ENCODE measurements around the gene RPTOR.
"Not testable (repeated sequence)": the region's sequence is repeated elsewhere in the genome, so short reads cannot be mapped to it uniquely, and the experiment has no call there.

Gene RPTOR

DNA sequence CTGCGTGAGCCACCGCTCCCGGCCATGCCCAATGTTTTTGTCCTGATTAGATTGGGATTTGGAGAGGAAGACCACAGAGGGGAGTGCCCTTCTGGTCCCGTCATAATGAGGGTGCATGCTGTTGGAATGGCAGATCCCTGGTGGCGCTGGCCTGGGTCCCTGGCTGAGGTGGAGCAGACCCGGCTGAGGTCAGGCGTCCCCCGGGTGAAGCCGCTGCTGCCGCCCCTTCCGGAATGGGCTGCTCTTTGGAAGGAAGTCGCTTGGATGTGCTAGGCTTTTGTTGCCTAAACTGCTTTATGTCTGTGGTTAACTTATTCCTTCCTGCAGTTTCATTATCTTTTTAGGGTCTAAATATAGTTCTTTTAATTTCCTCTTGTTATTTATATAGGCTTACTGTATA, 326.7 kb downstream of the RPTOR start:
- DNase-seq: no peak

GRCh38 chr17:80872001-80872500, 327.4 kb downstream of the RPTOR start:
- DNase-seq: no peak

- DNase-seq: no peak
These were observed 328.1 kb downstream of the RPTOR start for GRCh38 chr17:80872501-80873306.

DNA sequence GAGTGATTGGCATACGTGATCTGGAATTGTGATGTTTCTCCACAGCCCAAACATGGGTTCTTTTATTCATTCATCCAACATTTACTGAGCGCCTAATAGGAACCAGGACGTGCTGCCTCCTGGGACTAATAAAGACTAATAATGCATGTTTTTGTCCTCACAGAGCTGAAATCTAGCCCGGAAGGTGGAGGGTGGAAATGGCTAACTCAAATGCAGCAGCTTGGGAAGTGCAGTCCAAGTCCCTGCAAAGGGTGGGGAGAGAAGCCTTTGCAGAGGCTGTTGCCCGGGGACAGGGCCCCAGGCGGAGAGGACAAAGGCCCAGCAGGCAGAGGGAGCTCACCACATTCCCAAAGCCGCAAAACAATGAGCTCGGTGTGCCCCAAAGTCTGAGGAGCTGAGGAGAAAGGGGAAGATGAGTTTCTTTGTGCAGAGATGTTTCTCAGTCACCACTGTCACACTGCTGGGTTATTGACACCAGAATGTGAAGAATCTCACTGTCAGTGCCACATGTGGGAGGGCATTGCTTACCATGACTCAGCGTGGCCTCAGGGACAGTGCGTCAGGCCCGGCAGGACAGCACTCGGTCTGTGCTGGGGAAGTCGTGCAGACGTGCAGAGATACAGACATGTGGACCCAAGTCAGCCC, 328.8 kb downstream of the RPTOR start:
- DNase-seq: no peak

GRCh38 chr17:80874866-80875445, 330.3 kb downstream of the RPTOR start:
- no peak for DNase-seq

DNA sequence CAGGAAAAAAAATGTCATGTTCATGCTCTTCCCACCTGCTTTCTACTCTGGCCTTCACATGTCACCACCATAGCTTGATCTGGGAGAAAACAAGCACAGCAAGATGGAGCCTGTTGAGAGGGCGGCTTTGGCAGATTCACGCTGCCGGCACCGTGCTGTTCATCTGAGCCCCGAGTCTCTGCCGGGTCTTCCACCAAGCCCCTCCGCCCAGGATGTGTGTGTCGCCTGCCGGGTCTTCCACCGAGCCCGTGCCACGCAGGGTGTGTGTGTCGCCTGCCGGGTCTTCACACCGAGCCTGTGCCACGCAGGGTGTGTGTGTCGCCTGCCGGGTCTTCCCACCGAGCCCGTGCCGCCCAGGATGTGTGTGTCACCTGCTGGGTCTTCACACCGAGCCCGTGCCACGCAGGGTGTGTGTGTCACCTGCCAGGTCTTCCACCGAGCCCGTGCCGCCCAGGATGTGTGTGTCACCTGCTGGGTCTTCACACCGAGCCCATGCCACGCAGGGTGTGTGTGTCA, 330.9 kb downstream of the RPTOR start:
- DNase-seq: not testable (repeated sequence)

- DNase-seq: not testable (repeated sequence)
These were observed 331.9 kb downstream of the RPTOR start for GRCh38 chr17:80876456-80876949.

- peak in 1 of 3 experiments; percentile 18 for DNase-seq
These were observed 332.5 kb downstream of the RPTOR start for GRCh38 chr17:80876950-80877728.

- DNase-seq: no peak
These were observed 333.2 kb downstream of the RPTOR start for GRCh38 chr17:80877729-80878303.

- no peak for DNase-seq
These were observed 334.5 kb downstream of the RPTOR start for GRCh38 chr17:80878876-80879722.

GRCh38 chr17:80879723-80880647, 335.3 kb downstream of the RPTOR start:
- no peak for DNase-seq

DNA sequence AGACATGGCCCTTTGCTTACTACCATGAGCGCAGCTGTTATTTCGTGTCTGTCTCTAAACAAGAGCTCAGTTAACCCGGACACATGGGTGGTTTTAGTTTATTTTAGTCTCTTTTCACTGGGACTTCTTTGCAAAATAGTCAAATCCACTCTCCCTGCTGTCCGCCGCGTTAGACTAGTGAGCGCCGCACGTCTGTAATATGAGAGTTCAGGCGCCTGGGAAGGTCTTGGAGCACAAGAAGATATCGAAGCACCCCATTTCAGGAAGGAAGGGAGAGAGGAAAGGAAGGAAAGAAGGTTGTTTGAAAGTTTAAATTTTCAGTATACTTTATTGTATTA, 336.0 kb downstream of the RPTOR start:
- no peak for DNase-seq

DNA sequence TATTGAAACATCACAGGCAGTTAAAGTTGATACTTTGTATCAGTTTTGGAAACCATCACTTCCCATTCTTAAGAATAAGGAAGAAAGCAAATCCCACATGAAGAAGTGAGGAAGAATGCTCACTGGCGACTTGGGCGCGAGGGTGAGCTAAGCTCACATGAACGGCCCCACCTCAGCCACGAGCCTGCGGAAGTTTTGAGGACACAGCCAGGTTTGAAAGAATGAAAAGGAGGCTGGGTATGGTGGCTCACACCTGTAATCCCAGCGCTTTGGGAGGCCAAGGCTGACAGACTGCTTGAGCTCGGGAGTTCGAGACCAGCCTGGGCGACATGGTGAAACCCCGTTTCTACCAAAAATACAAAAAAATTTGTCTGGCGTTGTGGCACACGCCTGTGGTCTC, 336.7 kb downstream of the RPTOR start:
- DNase-seq: no peak

DNA sequence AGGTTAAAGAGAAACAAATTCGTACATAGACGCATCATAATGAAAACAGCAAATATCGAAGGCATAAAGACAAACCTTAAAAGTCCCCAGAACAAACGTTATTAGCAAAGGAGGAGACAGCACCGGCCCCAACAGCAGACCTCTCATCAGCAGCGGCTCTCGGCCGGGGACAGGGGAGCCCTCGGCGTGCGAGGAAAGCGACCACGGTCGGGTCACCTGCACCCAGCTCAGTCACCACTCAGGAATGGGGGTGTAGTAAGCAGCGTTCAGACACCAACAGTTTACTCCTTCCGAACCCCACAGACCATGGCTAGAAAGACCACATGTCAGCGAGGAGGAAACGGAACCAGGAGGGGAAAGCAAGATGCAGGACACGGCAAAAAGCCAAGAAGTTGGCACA, 337.7 kb downstream of the RPTOR start:
- DNase-seq: no peak

DNA sequence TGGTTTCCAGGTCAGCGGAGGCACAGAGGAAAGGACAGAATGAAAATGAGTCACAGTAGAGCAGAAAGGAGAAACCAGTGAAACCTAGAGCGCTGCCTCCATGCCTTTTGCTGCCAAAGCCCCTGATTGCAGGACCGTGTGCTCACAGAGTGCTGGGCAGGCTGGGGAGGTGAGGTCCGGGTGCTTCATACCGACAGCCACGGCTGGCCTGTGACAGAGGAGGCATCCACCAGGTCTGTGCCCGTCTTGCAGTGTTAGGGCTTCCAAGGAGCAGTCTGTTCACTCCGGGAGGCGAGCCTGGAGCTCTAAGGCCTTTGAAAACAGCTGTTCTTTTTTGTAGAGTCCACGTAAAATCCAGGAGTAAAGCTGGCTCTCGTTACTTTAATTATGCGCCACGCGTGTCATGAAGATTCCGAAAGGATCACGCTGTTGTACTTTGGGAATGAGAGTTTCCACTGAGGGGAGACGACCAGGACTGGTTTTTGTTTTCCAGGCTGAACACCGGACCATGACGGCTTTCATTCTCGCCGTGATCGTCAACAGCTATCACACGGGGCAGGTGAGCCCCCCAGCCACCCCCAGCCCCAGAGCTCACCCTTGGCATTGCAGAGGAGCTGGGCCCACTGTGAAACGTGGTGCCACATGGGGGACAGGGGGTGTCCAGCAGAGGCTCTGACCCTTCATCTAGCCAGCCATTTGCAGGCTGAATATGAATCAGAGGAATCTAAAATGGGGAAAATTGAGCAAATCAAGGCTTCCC, 338.5 kb downstream of the RPTOR start:
- DNase-seq: no peak

- no peak for DNase-seq
These were observed 339.4 kb downstream of the RPTOR start for GRCh38 chr17:80883831-80884735.

GRCh38 chr17:80884811-80885210, 340.2 kb downstream of the RPTOR start:
- DNase-seq: no peak

- no peak for DNase-seq
These were observed 341.4 kb downstream of the RPTOR start for GRCh38 chr17:80885947-80886582.

All from NCI-H1417 (cell line).